SK-N-MC (cell line): ENCODE results near the gene MGA.

Experiments
- DNase-seq: peaks from one replicate; pipeline ENCODE4 v3.0.0-alpha.2; 2011; ENCODE audit warnings: low read depth, low spot score
- H3K27ac ChIP-seq: fragments of 200-600 bp; sonication (generic); 2 replicates; pipeline ENCODE4 v1.5.1; 2016; ENCODE audit warnings: mixed run types
- H3K36me3 ChIP-seq: fragments of 200-600 bp; sonication (generic); 2 replicates; pipeline ENCODE4 v1.6.1; 2017; ENCODE audit warnings: antibody characterized with exemption, low read length, mixed read lengths; ENCODE audit not compliant: insufficient read depth
- H3K4me3 ChIP-seq: fragments of 200-600 bp; sonication (generic); 2 replicates; pipeline ENCODE4 v1.5.1; 2016
- H3K9ac ChIP-seq: fragments of 200-600 bp; sonication (generic); 2 replicates; pipeline ENCODE4 v1.8.0; 2017; ENCODE audit warnings: mixed run types, mixed read lengths; ENCODE audit not compliant: insufficient read length
- H3K9me3 ChIP-seq: fragments of 200-600 bp; sonication (generic); 2 replicates; pipeline ENCODE4 v1.6.1; 2017; ENCODE audit warnings: low read depth, mild to moderate bottlenecking, antibody characterized with exemption, low read length, moderate library complexity, mixed read lengths
- EZH2 ChIP-seq: fragments of 200-600 bp; sonication (generic); IDR thresholded peaks from one replicate; pipeline ENCODE4 v1.6.1; 2017; ENCODE audit warnings: antibody characterized with exemption
- FOXP2 ChIP-seq: optimal IDR thresholded peaks from 2 replicates; pipeline ENCODE3; 2011; ENCODE audit warnings: mild to moderate bottlenecking, moderate library complexity; ENCODE audit not compliant: insufficient read depth; ENCODE audit errors: extremely low read length, control extremely low read depth
- POLR2AphosphoS5 ChIP-seq: IDR thresholded peaks from 2 replicates; pipeline ENCODE4 v1.6.1; 2012; ENCODE audit warnings: mild to moderate bottlenecking, low read depth, low read length, borderline replicate concordance

Gene MGA

DNA sequence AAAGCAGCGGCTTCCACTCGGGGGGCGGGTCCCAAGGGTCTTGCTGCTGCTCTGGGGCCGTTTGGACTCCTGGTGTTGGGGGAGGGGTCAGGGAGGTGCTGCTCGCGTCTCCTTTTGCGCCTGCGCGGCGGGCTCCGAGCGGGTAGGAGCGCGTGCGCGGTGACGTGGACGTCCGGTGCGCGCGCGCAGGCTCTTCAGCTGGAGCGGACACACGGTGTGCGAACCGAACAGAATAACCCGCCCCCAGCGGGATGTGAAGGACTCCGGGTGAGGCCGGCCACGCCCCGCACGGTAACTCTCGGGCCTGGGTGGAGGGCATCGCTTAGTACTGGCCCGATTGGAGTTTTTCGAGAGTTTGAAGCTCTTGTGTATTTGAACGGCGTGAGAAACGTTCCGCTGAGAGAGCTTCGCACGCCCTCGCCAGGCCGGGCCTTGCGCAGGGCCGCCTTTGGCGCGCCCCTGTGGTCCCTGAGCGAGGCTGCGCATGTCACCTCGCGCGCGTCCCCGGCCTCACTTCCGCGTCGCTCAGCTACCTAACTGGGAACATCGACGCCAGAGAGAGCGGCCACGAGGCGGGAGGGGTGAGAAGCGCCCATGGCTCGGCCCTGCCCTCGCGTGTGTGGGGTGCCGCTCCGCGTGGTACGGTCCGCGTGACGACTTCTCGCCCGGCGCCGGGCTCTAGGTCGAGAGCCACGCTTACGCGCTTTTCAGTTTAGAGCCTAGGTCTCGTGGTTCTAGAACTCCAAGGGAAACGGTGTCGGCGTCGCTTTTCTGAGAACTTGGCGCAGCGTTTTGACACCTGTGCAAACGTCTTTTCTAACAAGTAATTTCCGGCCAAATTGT is at the start of gene MGA:
TSS of gene MGA (plus strand) at position 171 of the 843 bp plus-strand sequence.
- peak within 1 kb of the TSS; percentile 76 for H3K27ac ChIP-seq

DNA sequence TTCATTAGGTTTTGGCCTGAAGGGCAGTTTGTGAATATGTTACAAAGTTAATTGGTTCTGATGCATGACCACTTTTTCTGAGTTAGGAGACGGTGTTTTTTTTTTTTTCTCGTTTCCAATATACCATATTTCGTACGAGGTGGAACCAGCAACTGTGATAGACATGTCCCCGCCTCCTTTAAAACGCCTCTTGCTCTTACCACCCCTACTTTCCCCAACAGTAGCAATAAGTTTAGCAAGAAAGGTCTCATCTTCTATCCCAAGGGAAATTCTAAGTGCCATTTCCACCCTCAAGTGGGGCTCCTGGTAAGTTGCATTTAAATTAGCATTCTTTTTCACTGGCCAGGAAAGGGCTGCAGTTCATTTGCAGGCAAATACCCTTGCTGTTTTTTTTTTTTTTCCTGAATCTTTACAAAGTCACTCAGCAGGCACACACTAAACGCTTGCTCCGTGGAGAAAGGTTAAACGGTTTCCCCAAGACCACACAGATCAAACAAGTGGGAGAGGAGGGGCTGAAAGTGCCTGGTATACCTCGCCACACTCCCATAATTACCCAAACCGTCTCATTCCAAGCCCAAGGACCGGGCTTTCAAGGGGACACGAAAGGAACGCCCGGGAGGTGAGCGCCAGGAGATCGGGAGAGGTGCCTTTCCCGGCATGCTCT is 39.5 kb upstream of the MGA start:
- no peaks in the 10 kb centered on the region for H3K36me3 ChIP-seq
- H3K9ac ChIP-seq, result peak overlapping the region; percentile 79
- H3K9me3 ChIP-seq, result no peaks in the 10 kb centered on the region
- H3K4me3 ChIP-seq, result peak overlapping the region; percentile 86
- TF ChIP-seq EZH2 (no peak), POLR2AphosphoS5 (no peak)
- DNase-seq, result no peak
- peak overlapping the region; percentile 86 for H3K27ac ChIP-seq

More for the DNA sequence above, at the start of gene MGA:
- TF ChIP-seq FOXP2 (no peak), EZH2 (no peak), POLR2AphosphoS5 (no peak; the same call in 1 of the 2 replicates)
- Histone ChIP-seq H3K36me3 (no peaks in the 10 kb centered on the region), H3K9me3 (no peaks in the 10 kb centered on the region), H3K4me3 (peak within 1 kb of the TSS; percentile 86), H3K9ac (peak within 1 kb of the TSS; percentile 79)
- no peak for DNase-seq

GRCh38 chr15:41621200-41622193 is 38.7 kb upstream of the MGA start:
- Histone ChIP-seq H3K27ac (peak overlapping the region; percentile 86), H3K9ac (peak overlapping the region; percentile 79)

GRCh38 chr15:41622901-41623300 is 37.3 kb upstream of the MGA start:
- H3K27ac ChIP-seq, result peak overlapping the region; percentile 49
- TF ChIP-seq POLR2AphosphoS5 (no peak), EZH2 (no peak), FOXP2 (no peak)

More at GRCh38 chr15:41621200-41622193, 38.7 kb upstream of the MGA start:
- no peaks in the 10 kb centered on the region for H3K36me3 ChIP-seq
- TF ChIP-seq EZH2 (no peak), POLR2AphosphoS5 (peak; percentile 66; the same call in 1 of the 2 replicates), FOXP2 (no peak)
- peak overlapping the region; percentile 86 for H3K4me3 ChIP-seq
- H3K9me3 ChIP-seq, result no peaks in the 10 kb centered on the region
- peak; percentile 40 for DNase-seq

DNA sequence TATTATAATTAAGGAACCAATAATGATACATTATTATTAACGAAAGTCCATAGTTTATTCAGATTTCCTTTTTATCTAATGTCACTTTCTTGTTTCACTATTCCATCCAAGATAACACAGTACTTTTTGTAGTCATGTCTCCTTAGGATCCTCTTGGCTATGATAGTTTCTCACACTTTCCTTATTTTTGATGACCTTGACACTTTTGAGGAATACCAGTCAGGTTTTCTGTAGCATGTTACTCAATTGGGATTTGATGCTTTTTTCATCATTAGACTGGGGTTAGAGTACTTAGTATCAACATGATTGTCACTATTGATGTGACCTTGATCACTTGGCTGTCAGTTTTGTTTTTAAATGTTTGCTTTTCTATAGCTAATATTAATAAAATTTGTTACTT is 33.0 kb upstream of the MGA start:
- DNase-seq, result no peak
- H3K9me3 ChIP-seq, result no peaks in the 10 kb centered on the region
- no peak overlapping the region for H3K9ac ChIP-seq
- H3K4me3 ChIP-seq, result no peak overlapping the region
- no peak for TF ChIP-seq POLR2AphosphoS5
- TF ChIP-seq FOXP2, result no peak
- TF ChIP-seq EZH2, result no peak
- no peak overlapping the region for H3K27ac ChIP-seq
- H3K36me3 ChIP-seq, result no peaks in the 10 kb centered on the region

More at GRCh38 chr15:41622901-41623300, 37.3 kb upstream of the MGA start:
- Histone ChIP-seq H3K9ac (no peak overlapping the region), H3K36me3 (no peaks in the 10 kb centered on the region), H3K4me3 (peak overlapping the region; percentile 86), H3K9me3 (no peaks in the 10 kb centered on the region)
- no peak for DNase-seq

DNA sequence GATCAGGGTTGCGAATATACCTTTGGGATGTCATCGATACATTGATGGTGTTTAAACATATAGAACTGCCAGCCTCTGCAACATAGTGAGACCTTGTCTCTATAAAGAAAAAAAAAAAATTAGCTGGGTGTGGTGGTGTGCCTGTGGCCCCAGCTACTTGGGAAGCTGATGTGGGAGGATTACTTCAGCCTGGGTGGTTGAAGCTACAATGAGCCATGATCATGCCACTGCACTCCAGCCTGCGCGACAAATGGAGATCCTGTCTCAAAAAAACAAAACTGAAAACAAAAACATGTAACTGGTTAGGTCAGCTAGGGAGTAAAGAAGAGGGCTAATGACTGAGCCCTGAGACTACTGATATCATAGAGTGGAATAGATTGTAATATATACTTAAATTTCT is 30.7 kb upstream of the MGA start:
- Histone ChIP-seq H3K27ac (peak overlapping the region; percentile 33), H3K9me3 (no peaks in the 10 kb centered on the region), H3K4me3 (no peak overlapping the region), H3K9ac (no peak overlapping the region), H3K36me3 (no peaks in the 10 kb centered on the region)
- DNase-seq, result no peak
- no peak for TF ChIP-seq FOXP2

DNA sequence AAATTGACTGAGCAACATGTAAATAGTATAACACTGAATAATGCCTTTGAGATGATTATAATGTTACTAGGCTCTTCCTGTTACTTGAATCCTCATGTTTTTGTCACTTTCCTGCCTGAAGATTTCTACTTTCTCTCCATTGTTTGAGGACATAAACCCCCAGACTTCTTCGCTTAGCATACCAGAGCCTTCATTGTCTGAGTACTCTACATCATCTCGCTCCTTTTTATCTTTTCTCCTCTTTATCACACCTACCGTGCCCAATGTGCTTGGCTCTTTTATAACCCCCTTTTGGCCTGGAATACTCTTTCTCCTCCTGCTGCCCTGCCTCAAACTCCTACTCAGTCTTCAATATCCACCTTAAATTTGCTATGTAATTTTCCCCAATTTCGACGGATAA is 30.3 kb upstream of the MGA start:
- no peak overlapping the region for H3K4me3 ChIP-seq
- no peak overlapping the region for H3K9ac ChIP-seq
- no peak for DNase-seq
- TF ChIP-seq EZH2 (no peak), POLR2AphosphoS5 (no peak), FOXP2 (no peak)
- H3K36me3 ChIP-seq, result no peaks in the 10 kb centered on the region
- H3K27ac ChIP-seq, result peak overlapping the region; percentile 33
- no peaks in the 10 kb centered on the region for H3K9me3 ChIP-seq
